HG03520 (cell line): ENCODE measurements around the gene ZNF398.
A peak's percentile ranks its signal among the peaks of the same experiment; 100 is the strongest.

Source experiments
- ATAC-seq: cut with Tn5 transposase; IDR thresholded peaks from one replicate; pipeline ENCODE4 v1.9.1; 2021; ENCODE audit warnings: mild to moderate bottlenecking, moderate library complexity; ENCODE audit not compliant: unreplicated experiment

ZNF398 gene

DNA sequence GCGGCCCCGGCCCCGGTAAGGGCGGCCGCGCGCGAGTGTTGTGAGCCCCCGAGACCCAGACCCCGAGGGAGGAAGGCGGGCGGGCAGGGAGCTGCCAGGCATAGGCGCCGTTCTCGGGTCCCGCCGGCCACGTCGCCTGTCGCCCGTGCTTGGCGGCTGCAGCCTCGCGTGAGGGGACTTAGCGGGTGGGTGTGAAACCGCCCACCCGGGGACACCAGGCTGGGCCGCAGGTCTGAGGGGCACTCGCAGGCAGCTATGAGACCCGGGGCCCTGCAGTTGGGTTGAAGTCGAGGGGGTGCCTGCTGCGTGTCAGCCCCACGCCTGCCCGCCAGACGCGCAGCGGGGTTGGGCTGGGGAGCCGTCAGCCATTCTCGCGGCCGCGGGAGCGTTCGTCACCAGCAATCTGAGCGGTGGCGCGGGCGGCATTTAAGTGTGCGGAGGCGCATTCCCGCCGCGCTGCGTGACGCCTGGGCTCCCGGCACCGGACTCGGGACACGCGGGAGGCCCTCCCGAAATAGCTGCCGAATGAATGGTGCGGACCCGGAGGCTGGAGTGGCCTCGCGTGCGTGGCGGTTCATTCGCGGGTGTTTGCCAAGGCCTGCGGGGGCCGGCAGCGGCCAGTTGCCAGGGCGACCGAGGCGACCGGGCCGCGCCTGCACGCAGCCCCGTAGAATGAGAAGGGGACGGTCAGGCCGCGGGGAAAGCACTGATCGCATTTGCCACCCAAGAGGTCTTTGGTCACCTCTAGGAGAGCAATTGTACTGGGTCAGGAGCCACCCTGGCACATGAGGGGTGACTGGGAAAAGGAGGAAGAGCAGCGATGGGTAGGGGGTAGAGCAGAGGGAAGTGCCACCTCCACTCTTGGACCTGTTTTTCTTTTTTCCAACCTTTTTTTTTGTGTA lies 750 bp downstream of the ZNF398 start:
- ATAC-seq: peak; percentile 22

DNA sequence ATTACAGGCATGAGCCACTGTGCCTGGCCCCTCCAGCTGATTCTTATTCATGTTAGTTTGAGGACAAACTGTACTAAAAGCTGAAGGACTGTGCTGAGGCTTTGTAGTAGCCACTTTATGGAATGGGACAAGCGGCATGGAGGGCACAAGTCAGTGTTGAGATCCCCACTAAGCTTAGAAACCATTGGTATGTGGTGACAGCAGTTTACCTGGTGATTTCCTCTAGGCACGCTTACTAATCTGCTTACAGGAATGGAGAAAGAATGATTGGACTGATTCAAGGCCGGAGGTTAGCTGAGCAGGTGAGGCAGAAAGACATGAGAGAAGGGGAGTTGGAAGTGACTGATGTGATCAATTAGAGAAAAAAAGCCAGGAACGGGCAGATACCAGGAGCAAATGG lies 3.7 kb downstream of the ZNF398 start:
- ATAC-seq: no peak

DNA sequence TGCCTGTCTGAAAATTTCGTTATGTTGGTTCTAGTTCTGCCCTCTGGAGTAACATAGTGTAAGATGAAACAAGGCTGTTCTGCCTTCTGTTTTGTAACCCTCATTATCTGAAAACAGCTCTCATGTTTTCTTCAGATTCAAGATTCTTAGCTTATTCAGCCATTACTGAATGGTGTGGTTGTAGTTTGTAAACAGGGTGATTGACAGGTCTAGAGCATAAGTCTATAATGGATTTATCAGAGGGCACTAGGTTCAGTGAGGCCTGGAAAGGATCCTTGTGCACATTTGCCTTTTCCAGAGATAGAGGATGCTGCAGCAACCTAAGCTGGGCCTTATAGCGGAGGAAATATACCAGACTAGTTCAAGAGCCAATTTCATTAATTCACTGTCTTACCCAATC lies 6.1 kb downstream of the ZNF398 start:
- ATAC-seq: no peak

DNA sequence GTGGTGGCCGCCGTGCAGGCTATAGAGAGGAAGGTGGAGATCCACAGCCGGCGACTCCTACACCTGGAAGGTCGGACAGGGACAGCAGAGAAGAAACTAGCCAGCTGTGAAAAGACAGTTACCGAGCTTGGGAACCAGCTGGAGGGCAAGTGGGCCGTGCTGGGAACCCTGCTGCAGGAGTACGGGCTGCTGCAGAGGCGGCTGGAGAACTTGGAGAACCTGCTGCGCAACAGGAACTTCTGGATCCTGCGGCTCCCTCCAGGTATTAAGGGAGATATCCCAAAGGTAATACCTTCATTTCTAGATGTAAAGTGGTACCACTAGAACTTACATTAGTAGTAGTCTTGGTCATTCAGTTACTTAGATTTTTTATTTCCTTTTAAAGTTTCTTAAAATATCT lies 6.8 kb downstream of the ZNF398 start:
- no peak for ATAC-seq

DNA sequence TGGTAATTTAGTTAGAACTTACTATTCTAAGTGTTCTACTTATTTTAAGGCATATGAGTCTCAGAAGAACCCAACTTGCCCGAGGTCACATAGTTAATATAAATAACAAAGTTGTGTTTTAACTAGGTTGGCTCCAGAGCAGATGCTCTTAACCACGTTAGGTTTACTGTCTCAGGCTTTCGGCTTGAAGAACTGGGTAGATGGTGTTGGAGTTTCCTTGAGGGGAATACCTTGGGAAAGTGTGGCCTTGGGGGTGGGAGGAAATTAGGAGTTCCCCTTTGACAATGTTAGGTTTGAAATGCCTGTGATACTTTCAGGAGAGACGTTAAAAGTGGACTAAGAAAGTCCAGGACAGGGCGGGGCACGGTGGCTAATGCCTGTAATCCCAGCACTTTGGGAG lies 9.6 kb downstream of the ZNF398 start:
- no peak for ATAC-seq

DNA sequence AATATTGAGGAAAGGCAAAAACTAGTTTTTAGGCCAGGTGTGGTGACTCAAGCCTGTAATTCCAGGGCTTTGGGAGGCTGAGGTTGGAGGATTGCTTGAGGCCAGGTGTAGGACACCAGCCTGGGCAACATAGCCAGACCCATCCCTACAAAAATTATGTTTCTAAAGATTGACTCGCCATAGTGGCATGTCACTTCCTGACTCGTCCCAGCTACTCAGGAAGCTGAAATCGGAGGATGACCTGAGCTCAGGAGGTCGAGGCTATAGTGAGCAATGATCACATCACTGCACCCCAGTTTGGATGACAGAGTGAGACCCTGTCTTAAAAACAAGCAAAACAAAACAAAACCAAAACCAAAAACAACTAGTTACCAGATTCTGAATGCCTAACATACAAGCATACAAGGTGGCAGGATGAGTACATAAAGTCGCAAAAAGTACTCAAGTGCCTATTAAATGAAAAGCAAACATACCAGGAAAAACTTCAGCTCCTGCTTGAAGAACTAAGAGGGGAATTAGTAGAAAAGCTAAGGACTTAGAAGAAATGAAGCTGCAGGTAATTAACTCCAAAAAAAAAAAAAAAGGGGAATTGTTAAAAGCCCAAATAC lies 14.1 kb downstream of the ZNF398 start:
- ATAC-seq: no peak

- no peak for ATAC-seq
Measured at GRCh38 chr7:149166142-149166541, 18.9 kb downstream of the ZNF398 start.

GRCh38 chr7:149166630-149167352 lies 19.5 kb downstream of the ZNF398 start:
- no peak for ATAC-seq

DNA sequence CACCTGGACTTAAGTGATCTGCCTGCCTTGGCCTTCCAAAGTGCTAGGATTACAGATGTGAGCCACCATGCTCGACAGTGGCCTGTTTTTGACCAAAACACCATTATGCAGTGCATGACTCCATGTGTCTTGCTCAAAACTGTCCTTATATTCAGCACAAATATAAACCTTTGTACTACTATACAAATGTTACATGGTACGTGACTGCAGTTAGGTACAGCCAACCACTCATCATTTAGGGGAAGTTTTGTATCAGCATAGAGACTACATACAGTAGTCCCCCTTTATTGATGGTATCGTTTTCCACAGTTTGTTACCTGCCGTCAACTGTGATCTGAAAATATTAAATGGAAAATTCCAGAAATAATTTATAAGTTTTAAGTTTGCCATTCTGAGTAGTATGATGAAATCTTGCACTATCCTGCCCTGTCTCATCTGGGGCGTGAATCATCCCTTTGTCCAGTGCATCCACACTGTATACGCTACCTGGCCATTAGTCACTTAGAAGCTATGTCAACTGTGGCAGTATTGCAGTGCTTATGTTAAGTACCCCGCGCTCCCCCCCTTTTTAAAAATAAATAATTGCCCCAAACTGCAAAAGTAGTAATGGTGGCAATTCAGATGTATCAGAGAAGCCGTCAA lies 24.8 kb downstream of the ZNF398 start:
- ATAC-seq: no peak

GRCh38 chr7:149172534-149172920 lies 25.3 kb downstream of the ZNF398 start:
- ATAC-seq: no peak

DNA sequence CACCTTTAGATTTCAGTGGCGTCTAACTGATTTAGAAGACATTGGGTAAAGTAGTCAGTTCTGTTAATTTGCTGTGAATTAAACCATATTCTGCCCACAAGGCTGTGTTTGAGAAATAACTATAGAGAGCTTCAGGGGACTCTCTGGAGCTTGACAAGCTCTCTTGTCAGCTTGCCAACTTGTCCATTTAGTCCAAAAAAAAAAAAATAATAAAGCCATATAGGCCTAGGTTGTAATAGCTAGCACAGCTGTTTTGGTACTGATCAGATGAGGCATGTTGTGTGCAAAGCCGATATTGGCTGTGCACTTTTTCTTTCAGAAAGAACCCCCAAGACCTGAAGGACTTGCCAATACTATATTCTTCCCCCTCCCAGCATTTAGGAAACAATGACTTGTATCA lies 27.9 kb downstream of the ZNF398 start:
- ATAC-seq: no peak

GRCh38 chr7:149179241-149179640 lies 32.0 kb downstream of the ZNF398 start:
- no peak for ATAC-seq

DNA sequence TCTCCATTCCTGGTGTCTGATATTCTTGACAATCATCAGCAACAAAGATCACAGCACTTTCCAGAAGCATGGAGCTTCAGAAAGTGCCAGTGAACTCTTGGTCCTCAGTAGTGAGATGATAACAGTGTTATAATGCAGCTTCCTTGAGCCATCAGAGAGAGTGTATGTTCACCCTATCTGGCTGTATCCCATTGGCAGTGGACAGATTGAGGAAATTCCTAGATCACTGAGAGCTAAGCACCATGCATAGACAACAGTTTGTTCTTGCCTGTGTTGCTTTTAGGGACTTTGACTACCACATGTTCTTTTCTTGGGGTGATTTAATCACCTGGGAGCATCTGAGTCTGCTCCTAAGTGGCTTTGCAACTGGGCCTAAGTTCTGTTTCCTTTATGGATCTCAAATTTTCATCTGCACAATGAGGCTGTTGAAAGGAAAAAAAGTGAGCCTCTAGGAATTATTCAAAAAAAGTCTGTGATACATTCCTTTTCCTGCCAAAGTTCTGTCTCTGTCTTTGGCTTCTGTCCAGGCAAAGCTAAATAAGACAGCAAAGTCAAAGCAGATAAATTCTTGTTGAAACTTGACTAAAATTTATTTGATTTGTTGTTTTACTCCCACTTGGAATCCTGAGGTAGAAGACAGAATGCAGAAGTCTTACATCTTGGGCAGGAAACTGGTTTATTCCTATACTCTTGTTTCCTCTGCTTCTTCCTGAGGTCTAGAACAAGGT lies 33.6 kb downstream of the ZNF398 start:
- ATAC-seq: no peak

DNA sequence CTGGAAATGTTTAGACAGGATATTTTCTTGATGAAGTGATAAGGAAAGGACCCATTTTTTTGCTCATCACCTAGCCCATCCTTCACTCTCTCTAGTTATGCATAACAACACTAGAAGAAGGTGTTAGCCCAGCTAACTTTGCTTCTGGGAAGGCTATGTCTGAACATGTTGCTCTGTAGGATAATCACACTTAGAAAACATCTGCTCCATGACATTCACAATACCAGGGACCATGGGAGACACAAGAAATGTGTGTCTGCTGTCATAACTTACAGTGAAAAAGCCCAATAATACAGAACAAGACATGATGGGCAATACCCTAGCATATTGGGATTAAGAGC lies 34.2 kb downstream of the ZNF398 start:
- ATAC-seq: no peak

GRCh38 chr7:149184274-149184673 lies 37.0 kb downstream of the ZNF398 start:
- no peak for ATAC-seq

DNA sequence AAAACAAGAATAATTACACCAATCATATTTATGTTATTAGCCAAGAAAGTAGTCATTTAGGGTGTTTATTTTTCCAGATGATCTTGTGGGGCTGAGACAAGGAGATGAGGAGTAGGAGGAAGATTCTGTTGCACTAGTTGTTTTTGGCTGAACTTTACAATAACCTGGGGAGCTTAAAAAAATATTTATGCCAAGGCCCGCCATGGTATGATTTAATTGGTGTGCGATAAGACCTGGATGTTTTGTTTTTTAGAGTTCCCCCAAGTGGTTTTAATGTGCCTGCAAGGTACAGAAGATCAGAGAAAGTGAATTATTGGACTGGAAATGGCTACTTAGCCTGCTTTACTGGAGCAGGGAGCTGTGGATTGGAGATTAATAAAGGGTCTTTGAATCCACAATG lies 41.0 kb downstream of the ZNF398 start:
- no peak for ATAC-seq

DNA sequence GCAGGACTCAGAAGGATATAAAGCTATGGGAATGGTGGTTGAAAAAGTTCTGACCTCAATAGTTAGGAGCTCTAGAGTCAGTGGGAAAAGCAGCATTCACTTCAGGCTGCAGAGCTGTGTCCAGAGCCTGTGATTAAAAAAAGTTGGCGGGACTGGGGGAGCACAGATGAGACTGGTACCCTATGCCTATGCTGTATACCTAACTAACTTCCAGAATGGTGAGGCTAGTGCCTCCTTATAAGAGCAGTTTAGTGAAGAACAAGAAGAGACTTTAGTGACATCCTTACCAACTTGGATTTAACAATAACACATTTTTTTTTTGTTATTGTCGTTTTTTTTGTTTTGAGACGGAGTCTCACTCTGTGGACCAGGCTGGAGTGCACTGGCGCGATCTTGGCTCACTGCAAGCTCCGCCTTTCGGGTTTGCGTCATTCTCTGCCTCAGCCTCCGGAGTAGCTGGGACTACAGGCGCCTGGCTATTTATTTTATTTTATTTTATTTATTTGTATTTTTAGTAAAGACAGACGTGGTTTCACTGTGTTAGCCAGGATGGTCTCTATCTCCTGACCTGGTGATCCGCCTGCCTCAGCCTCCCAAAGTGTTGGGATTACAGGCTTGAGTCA lies 41.5 kb downstream of the ZNF398 start:
- ATAC-seq: no peak

GRCh38 chr7:149191851-149192250 lies 44.6 kb downstream of the ZNF398 start:
- ATAC-seq: no peak

GRCh38 chr7:149194799-149195179 lies 47.5 kb downstream of the ZNF398 start:
- no peak for ATAC-seq
